Heart left ventricle (tissue), 13 donors: ENCODE measurements around the gene UBTD1.

ENCODE experiments used
- CTCF ChIP-seq, 12 donors: fragments of 200-600 bp; sonication (generic) in 4 of 12; IDR thresholded peaks; one replicate each; pipeline versions ENCODE4 v1.5.0 to v1.8.0; 2018 to 2022; ENCODE audit warnings: antibody characterized with exemption in 12 of 12, mild to moderate bottlenecking in 5 of 12
- POLR2A ChIP-seq, 2 donors: fragments of 450-650 bp; IDR thresholded peaks; one replicate each; pipeline ENCODE4 v1.6.1; 2017; ENCODE audit warnings: antibody characterized with exemption in 2 of 2, mild to moderate bottlenecking in 2 of 2, moderate library complexity in 2 of 2
- donor health status: ischemic (EF 13 %, LVEDD 7.1; RV severe dilation, severe dysfunction).
- donor health status: DM: no; HTN: yes; CAD: no.
- donor health status: DM: no; HTN: no; CAD: no.
- donor health status: ischemic (EF 25% LVEDD 6.9; RV normal size, moderate dysfunction).
- donor health status: ischemic (EF 25% LVEDD 5.7; RV mildly dilated, moderate dysfunction).
- donor health status: ischemic (EF 35%, LVEDD 5.7; RV mildly dilated, moderate dysfunction).
- donor health status: nonischemic (EF 11% LVEDD 7.7; RV severe dilation, severe dysfunction).
- donor health status: DM: yes; HTN: yes; CAD: no.
- donor health status: PGD.
- donor health status: ischemic (EF 29% LVEDD 5.4; RV normal size, mild dysfunction).
- donor health status: nonischemic (EF 23%, LVEDD 6.1; RV moderate dilation, normal function).

GRCh38 chr10:97611473-97611872, 112.7 kb downstream of the UBTD1 start:
- TF ChIP-seq CTCF (IDR thresholded peaks at IDR 0.05) (no peak), POLR2A (IDR thresholded peaks at IDR 0.05) (no peak)
